WTC11 (cell line): ENCODE data around the gene NAALADL1. TPM values are rescaled to one million over a fixed set of nuclear protein-coding genes. Genes with fewer than 3 reads are reported as not detected.

Experiments used
- ATAC-seq: fragments of 200-7000 bp; cut with Tn5 transposase; 2 replicates; pipeline ENCODE4 v1.10.0; 2021; ENCODE audit warnings: mild to moderate bottlenecking, moderate library complexity
- CTCF ChIA-PET: fragments of 300-600 bp; sonication (Branson Sonifier 250); formaldehyde crosslinking; loops from one replicate; lab custom pipeline; 2021; ENCODE audit warnings: antibody characterized with exemption; lab: Charles Lee
- POLR2A ChIA-PET: fragments of 350-600 bp; sonication (Branson Sonifier 250); formaldehyde crosslinking; loops from one replicate; lab custom pipeline; 2021; ENCODE audit warnings: antibody characterized with exemption; lab: Charles Lee
- DNase-seq: peaks from one replicate; pipeline ENCODE4 v3.0.0; 2021; ENCODE audit warnings: low spot score
- H3K27ac Mint-ChIP-seq: 2 replicates; pipeline ENCODE4 v1.8.0; 2021; ENCODE audit warnings: mixed read lengths
- H3K27me3 Mint-ChIP-seq: 2 replicates; pipeline ENCODE4 v1.8.0; 2021; ENCODE audit warnings: low read depth, mild to moderate bottlenecking, moderate library complexity, mixed read lengths
- H3K36me3 Mint-ChIP-seq: 2 replicates; pipeline ENCODE4 v1.8.0; 2021; ENCODE audit warnings: mixed read lengths
- H3K4me1 Mint-ChIP-seq: 2 replicates; pipeline ENCODE4 v1.8.0; 2022; ENCODE audit warnings: mixed read lengths
- H3K4me3 Mint-ChIP-seq: 2 replicates; pipeline ENCODE4 v1.8.0; 2021; ENCODE audit warnings: mild to moderate bottlenecking, moderate library complexity, mixed read lengths
- H3K9me3 Mint-ChIP-seq: 2 replicates; pipeline ENCODE4 v1.8.0; 2021; ENCODE audit warnings: mixed read lengths
- ETV6 ChIP-seq: sonication (generic); formaldehyde crosslinking; IDR thresholded peaks from 2 replicates; pipeline ENCODE4 v1.8.1; 2022; ENCODE audit warnings: mild to moderate bottlenecking, missing genetic modification reagents
- FOXK1 ChIP-seq: sonication (generic); formaldehyde crosslinking; IDR thresholded peaks from 2 replicates; pipeline ENCODE4 v1.8.0; 2022; ENCODE audit warnings: mild to moderate bottlenecking, moderate library complexity, missing genetic modification reagents
- GTF2I ChIP-seq: fragments of 250-450 bp; sonication (Bioruptor Pico); conservative IDR thresholded peaks from 2 replicates; pipeline ENCODE4 v1.4.0; 2021; ENCODE audit warnings: mild to moderate bottlenecking
- JAZF1 ChIP-seq: fragments of 250-450 bp; sonication (Bioruptor Pico); IDR thresholded peaks from 2 replicates; pipeline ENCODE4 v1.9.0; 2021; ENCODE audit warnings: moderate library complexity, mild to moderate bottlenecking, inconsistent platforms
- KAT7 ChIP-seq: sonication (generic); formaldehyde crosslinking; IDR thresholded peaks from 2 replicates; pipeline ENCODE4 v1.8.1; 2023; ENCODE audit warnings: missing genetic modification reagents, mild to moderate bottlenecking, borderline replicate concordance
- MXD4 ChIP-seq: fragments of 250-450 bp; sonication (Bioruptor Pico); IDR thresholded peaks from 2 replicates; pipeline ENCODE4 v1.8.0; 2021; ENCODE audit warnings: mild to moderate bottlenecking, moderate library complexity, borderline replicate concordance
- RELA ChIP-seq: sonication (generic); formaldehyde crosslinking; IDR thresholded peaks from 2 replicates; pipeline ENCODE4 v1.8.1; 2022; ENCODE audit warnings: missing genetic modification reagents, mild to moderate bottlenecking, borderline replicate concordance
- SMAD4 ChIP-seq: sonication (generic); formaldehyde crosslinking; IDR thresholded peaks from 2 replicates; pipeline ENCODE4 v1.8.0; 2022; ENCODE audit warnings: mild to moderate bottlenecking, missing genetic modification reagents
- TEAD1 ChIP-seq: sonication (generic); formaldehyde crosslinking; IDR thresholded peaks from 2 replicates; pipeline ENCODE4 v1.8.0; 2022; ENCODE audit warnings: mild to moderate bottlenecking, missing genetic modification reagents
- ZNF317 ChIP-seq: sonication (generic); formaldehyde crosslinking; IDR thresholded peaks from 2 replicates; pipeline ENCODE4 v1.8.1; 2023; ENCODE audit warnings: low read depth, mild to moderate bottlenecking, moderate library complexity, missing genetic modification reagents, borderline replicate concordance
- total RNA-seq: library from RNA; stranded (reverse); gene quantifications from 3 replicates; pipeline ENCODE4 v1.2.3, GENCODE V29; 2021
- TF ChIP-seq, protein P1 (sequence below): sonication (generic); formaldehyde crosslinking; IDR thresholded peaks from 2 replicates; pipeline ENCODE4 v1.8.0; 2022; ENCODE audit warnings: mild to moderate bottlenecking, missing genetic modification reagents
- TF ChIP-seq, protein P2 (sequence below): sonication (generic); formaldehyde crosslinking; IDR thresholded peaks from 2 replicates; pipeline ENCODE4 v1.8.0; 2023; ENCODE audit warnings: missing genetic modification reagents
- TF ChIP-seq, protein P3 (sequence below): sonication (generic); formaldehyde crosslinking; IDR thresholded peaks from 2 replicates; pipeline ENCODE4 v1.8.1; 2023; ENCODE audit warnings: mild to moderate bottlenecking, moderate library complexity, missing genetic modification reagents
- TF ChIP-seq, protein P4 (sequence below): sonication (generic); formaldehyde crosslinking; conservative IDR thresholded peaks from 2 replicates; pipeline ENCODE4 v1.8.1; 2022; ENCODE audit warnings: mild to moderate bottlenecking, missing genetic modification reagents
- TF ChIP-seq, protein P5 (sequence below): fragments of 250-450 bp; sonication (Bioruptor Pico); IDR thresholded peaks from 2 replicates; pipeline ENCODE4 v1.9.0; 2021; ENCODE audit warnings: mild to moderate bottlenecking, borderline replicate concordance
- TF ChIP-seq, protein P6 (sequence below): sonication (generic); formaldehyde crosslinking; IDR thresholded peaks from 2 replicates; pipeline ENCODE4 v1.8.1; 2023; ENCODE audit warnings: mild to moderate bottlenecking, missing genetic modification reagents, moderate library complexity

The NAALADL1 gene
- total RNA-seq, 1 experiment from 2014 or later, result 4.5 TPM

DNA sequence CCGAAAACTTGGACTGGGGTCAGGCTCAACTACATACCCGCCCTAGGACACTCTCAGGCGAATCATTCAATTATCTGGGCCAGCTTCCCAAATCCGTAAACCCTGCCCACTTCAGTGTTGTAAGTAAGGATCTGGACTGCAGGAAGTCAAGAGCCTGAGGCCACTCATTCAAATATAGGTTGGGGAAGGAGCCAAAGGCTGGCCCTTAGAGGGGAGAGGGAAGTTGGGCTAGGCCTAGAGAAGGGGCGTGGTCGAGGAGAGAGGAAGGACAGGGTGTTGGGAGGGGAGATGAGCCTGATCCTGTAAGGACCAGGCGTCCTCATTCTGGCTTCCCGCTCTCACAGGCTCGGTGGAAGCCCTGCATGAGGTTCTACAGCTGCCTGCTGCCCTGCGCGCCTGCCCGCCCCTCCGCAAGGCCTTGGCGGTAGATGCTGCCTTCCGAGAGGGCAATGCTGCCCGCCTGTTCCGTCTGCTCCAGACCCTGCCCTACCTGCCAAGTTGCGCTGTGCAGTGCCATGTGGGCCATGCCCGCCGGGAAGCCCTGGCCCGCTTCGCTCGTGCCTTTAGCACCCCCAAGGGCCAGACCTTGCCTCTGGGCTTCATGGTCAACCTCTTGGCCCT is 14.4 kb downstream of the NAALADL1 start:
- no peak overlapping the region for H3K4me3 Mint-ChIP-seq
- POLR2A ChIA-PET, result no interaction called here
- H3K4me1 Mint-ChIP-seq, result peaks cover 21% of the 10 kb centered on the region
- peaks cover 5% of the 10 kb centered on the region for H3K36me3 Mint-ChIP-seq
- TF ChIP-seq RELA (CRISPR knock-in tag), result no peak
- TF ChIP-seq, protein P1, sequence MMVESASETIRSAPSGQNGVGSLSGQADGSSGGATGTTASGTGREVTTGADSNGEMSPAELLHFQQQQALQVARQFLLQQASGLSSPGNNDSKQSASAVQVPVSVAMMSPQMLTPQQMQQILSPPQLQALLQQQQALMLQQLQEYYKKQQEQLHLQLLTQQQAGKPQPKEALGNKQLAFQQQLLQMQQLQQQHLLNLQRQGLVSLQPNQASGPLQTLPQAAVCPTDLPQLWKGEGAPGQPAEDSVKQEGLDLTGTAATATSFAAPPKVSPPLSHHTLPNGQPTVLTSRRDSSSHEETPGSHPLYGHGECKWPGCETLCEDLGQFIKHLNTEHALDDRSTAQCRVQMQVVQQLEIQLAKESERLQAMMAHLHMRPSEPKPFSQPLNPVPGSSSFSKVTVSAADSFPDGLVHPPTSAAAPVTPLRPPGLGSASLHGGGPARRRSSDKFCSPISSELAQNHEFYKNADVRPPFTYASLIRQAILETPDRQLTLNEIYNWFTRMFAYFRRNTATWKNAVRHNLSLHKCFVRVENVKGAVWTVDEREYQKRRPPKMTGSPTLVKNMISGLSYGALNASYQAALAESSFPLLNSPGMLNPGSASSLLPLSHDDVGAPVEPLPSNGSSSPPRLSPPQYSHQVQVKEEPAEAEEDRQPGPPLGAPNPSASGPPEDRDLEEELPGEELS (CRISPR knock-in tag), result no peak
- TF ChIP-seq KAT7 (CRISPR knock-in tag), result no peak
- TF ChIP-seq JAZF1, result no peak
- TF ChIP-seq FOXK1, result no peak
- TF ChIP-seq, all 79 proteins: peak for 0
- Mint-ChIP-seq H3K27ac (no peak overlapping the region), H3K27me3 (no peaks in the 10 kb centered on the region), H3K9me3 (no peaks in the 10 kb centered on the region)
- CTCF ChIA-PET, result no interaction called here
- DNase-seq, result no peak
- no peak for ATAC-seq

DNA sequence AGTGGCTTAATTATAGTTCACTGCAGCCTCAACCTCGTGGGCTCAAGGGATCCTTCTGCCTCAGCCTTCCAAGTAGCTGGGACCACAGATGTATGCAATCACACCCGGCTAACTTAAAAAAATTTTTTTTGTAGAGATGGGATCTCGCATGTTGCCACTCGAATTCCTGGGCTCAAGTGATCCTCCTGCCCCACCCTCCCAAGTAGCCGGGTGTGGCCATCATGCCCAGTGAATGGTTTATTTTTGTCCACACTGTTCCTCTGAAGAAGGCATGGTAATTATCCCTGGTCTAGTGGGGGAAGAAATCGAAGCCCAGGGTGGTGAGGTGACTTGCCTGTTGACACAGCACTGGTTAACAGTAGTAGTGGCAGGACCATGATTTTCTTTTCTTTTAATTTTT is 15.5 kb downstream of the NAALADL1 start:
- POLR2A ChIA-PET, result no interaction called here
- Mint-ChIP-seq H3K4me3 (peak overlapping the region; percentile 90), H3K9me3 (no peaks in the 10 kb centered on the region), H3K27me3 (no peaks in the 10 kb centered on the region), H3K27ac (no peak overlapping the region), H3K36me3 (peaks cover 5% of the 10 kb centered on the region), H3K4me1 (peaks cover 14% of the 10 kb centered on the region)
- no peak for DNase-seq
- ATAC-seq, result no peak
- TF ChIP-seq TEAD1 (CRISPR knock-in tag), result no peak
- CTCF ChIA-PET, result interaction anchor here (0.6 to 3.4 kb wide), 3 partner anchors 15 to 29 kb away, joined by 3 to 17 read pairs (median 4); partner anchors contain the start of gene ARL2

DNA sequence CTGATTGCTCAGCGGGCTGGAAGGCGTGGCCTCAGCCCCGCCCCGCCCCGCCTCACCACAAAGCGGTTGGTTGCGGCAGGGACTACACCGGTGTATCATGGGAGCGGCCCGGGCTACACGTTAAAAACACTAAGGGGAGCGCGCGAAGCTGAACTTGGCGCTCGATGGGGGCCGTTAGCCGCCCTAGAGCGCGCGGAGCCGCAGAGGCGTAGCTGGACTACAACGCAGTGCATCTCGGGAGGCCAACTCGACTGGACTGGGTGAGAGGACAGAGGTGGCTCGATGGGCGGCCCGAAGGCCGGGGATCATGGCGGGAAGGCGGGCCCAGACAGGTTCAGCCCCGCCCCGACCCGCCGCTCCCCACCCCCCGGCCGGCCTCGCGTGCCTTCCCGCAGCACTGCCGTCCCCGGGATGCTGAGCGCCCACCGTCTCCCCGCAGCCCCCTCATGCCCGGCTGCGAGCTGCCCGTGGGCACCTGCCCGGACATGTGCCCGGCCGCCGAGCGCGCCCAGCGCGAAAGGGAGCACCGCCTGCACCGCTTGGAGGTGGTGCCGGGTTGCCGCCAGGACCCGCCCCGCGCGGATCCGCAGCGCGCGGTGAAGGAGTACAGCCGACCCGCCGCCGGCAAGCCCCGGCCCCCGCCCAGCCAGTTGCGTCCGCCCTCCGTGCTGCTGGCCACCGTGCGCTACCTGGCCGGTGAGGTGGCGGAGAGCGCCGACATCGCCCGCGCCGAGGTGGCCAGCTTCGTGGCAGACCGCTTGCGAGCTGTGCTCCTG is 17.3 kb downstream of the NAALADL1 start, which contains the start of gene SAC3D1:
TSS of gene SAC3D1 (plus strand) at position 364 of the 776 bp plus-strand sequence. CDS start at position 447, 83 bp downstream.
- Mint-ChIP-seq H3K4me1 (peaks cover 9% of the 10 kb centered on the region), H3K4me3 (peak within 1 kb of the TSS; percentile 90), H3K27me3 (no peaks in the 10 kb centered on the region), H3K36me3 (peaks cover 5% of the 10 kb centered on the region), H3K27ac (peak within 1 kb of the TSS; percentile 96), H3K9me3 (no peaks in the 10 kb centered on the region)
- DNase-seq, result peak; percentile 92
- CTCF ChIA-PET, result interaction anchor here (0.6 to 3.4 kb wide), 8 partner anchors 13 to 177 kb away, joined by 3 to 17 read pairs (median 5); partner anchors contain the start of genes ARL2, SNX15 and TM7SF2
- POLR2A ChIA-PET, result interaction anchor here (0.6 to 0.9 kb wide), 3 partner anchors 25 to 82 kb away, joined by 3 to 4 read pairs (median 3); partner anchors contain the start of gene MRPL49
- peak; percentile 90 for ATAC-seq
- TF ChIP-seq, protein P2, sequence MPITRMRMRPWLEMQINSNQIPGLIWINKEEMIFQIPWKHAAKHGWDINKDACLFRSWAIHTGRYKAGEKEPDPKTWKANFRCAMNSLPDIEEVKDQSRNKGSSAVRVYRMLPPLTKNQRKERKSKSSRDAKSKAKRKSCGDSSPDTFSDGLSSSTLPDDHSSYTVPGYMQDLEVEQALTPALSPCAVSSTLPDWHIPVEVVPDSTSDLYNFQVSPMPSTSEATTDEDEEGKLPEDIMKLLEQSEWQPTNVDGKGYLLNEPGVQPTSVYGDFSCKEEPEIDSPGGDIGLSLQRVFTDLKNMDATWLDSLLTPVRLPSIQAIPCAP (CRISPR knock-in tag), result 0 out of 2 replicates have a peak, but pooled peaks have one; percentile 49
- peak; percentile 82 for TF ChIP-seq ZNF317 (CRISPR knock-in tag)
- TF ChIP-seq, protein P3, sequence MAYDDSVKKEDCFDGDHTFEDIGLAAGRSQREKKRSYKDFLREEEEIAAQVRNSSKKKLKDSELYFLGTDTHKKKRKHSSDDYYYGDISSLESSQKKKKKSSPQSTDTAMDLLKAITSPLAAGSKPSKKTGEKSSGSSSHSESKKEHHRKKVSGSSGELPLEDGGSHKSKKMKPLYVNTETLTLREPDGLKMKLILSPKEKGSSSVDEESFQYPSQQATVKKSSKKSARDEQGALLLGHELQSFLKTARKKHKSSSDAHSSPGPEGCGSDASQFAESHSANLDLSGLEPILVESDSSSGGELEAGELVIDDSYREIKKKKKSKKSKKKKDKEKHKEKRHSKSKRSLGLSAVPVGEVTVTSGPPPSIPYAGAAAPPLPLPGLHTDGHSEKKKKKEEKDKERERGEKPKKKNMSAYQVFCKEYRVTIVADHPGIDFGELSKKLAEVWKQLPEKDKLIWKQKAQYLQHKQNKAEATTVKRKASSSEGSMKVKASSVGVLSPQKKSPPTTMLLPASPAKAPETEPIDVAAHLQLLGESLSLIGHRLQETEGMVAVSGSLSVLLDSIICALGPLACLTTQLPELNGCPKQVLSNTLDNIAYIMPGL (CRISPR knock-in tag), result peak; percentile 89
- no peak for TF ChIP-seq SMAD4 (CRISPR knock-in tag)
- TF ChIP-seq ETV6 (CRISPR knock-in tag), result peak; percentile 66
- TF ChIP-seq, protein P4, sequence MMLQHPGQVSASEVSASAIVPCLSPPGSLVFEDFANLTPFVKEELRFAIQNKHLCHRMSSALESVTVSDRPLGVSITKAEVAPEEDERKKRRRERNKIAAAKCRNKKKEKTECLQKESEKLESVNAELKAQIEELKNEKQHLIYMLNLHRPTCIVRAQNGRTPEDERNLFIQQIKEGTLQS, result no peak
- TF ChIP-seq, protein P1 (CRISPR knock-in tag), result 0 out of 2 replicates have a peak, but pooled peaks have one; percentile 64
- no peak for TF ChIP-seq MXD4 (CRISPR knock-in tag)
- TF ChIP-seq, protein P5, sequence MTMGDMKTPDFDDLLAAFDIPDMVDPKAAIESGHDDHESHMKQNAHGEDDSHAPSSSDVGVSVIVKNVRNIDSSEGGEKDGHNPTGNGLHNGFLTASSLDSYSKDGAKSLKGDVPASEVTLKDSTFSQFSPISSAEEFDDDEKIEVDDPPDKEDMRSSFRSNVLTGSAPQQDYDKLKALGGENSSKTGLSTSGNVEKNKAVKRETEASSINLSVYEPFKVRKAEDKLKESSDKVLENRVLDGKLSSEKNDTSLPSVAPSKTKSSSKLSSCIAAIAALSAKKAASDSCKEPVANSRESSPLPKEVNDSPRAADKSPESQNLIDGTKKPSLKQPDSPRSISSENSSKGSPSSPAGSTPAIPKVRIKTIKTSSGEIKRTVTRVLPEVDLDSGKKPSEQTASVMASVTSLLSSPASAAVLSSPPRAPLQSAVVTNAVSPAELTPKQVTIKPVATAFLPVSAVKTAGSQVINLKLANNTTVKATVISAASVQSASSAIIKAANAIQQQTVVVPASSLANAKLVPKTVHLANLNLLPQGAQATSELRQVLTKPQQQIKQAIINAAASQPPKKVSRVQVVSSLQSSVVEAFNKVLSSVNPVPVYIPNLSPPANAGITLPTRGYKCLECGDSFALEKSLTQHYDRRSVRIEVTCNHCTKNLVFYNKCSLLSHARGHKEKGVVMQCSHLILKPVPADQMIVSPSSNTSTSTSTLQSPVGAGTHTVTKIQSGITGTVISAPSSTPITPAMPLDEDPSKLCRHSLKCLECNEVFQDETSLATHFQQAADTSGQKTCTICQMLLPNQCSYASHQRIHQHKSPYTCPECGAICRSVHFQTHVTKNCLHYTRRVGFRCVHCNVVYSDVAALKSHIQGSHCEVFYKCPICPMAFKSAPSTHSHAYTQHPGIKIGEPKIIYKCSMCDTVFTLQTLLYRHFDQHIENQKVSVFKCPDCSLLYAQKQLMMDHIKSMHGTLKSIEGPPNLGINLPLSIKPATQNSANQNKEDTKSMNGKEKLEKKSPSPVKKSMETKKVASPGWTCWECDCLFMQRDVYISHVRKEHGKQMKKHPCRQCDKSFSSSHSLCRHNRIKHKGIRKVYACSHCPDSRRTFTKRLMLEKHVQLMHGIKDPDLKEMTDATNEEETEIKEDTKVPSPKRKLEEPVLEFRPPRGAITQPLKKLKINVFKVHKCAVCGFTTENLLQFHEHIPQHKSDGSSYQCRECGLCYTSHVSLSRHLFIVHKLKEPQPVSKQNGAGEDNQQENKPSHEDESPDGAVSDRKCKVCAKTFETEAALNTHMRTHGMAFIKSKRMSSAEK (CRISPR knock-in tag), result no peak
- no peak for TF ChIP-seq GTF2I
- TF ChIP-seq, protein P6, sequence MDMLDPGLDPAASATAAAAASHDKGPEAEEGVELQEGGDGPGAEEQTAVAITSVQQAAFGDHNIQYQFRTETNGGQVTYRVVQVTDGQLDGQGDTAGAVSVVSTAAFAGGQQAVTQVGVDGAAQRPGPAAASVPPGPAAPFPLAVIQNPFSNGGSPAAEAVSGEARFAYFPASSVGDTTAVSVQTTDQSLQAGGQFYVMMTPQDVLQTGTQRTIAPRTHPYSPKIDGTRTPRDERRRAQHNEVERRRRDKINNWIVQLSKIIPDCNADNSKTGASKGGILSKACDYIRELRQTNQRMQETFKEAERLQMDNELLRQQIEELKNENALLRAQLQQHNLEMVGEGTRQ (CRISPR knock-in tag), result peak; percentile 39
